MM.1S (cell line): ENCODE results near the gene CAPZA1.
A peak's percentile ranks its signal among the peaks of the same experiment; 100 is the strongest.

Experiments used
- DNase-seq: peaks from one replicate; pipeline ENCODE4 v3.0.0-alpha.2; 2015
- H2AFZ ChIP-seq: fragments of 300-600 bp; sonication (generic); 2 replicates; pipeline ENCODE4 v1.6.0; 2016; ENCODE audit warnings: antibody characterized with exemption, low read length
- H3F3A ChIP-seq: fragments of 300-600 bp; sonication (generic); 2 replicates; pipeline ENCODE4 v1.6.1; 2016; ENCODE audit warnings: mild to moderate bottlenecking, antibody characterized with exemption, low read length, moderate library complexity, mixed read lengths; ENCODE audit not compliant: insufficient read depth
- H3K27ac ChIP-seq: fragments of 300-600 bp; sonication (generic); 2 replicates; pipeline ENCODE4 v1.5.1; 2016; ENCODE audit warnings: mild to moderate bottlenecking, low read length
- H3K27me3 ChIP-seq: fragments of 300-600 bp; sonication (generic); replicated peaks from 2 replicates; pipeline ENCODE4 v1.6.0; 2016; ENCODE audit warnings: low read length; ENCODE audit not compliant: insufficient read depth
- H3K36me3 ChIP-seq: fragments of 300-600 bp; sonication (generic); replicated peaks from 2 replicates; pipeline ENCODE4 v1.6.1; 2016; ENCODE audit warnings: mild to moderate bottlenecking, low read length, mixed read lengths; ENCODE audit not compliant: insufficient read depth
- H3K4me1 ChIP-seq: fragments of 300-600 bp; sonication (generic); 2 replicates; pipeline ENCODE4 v1.6.1; 2016; ENCODE audit warnings: low read length, mixed read lengths
- H3K4me2 ChIP-seq: fragments of 300-600 bp; sonication (generic); 2 replicates; pipeline ENCODE4 v1.6.0; 2016; ENCODE audit warnings: low read depth, low read length
- H3K4me3 ChIP-seq: fragments of 300-600 bp; sonication (generic); 2 replicates; pipeline ENCODE4 v1.5.1; 2016; ENCODE audit warnings: low read length, mixed read lengths
- H3K79me2 ChIP-seq: fragments of 300-600 bp; sonication (generic); 2 replicates; pipeline ENCODE4 v1.6.1; 2016; ENCODE audit warnings: mixed run types, low read length, mixed read lengths
- H3K9ac ChIP-seq: fragments of 300-600 bp; sonication (generic); 2 replicates; pipeline ENCODE4 v1.6.1; 2016; ENCODE audit warnings: low read length, mixed read lengths
- H3K9me2 ChIP-seq: fragments of 300-600 bp; sonication (generic); replicated peaks from 2 replicates; pipeline ENCODE4 v1.6.1; 2016; ENCODE audit warnings: mild to moderate bottlenecking, low read length, mixed read lengths; ENCODE audit not compliant: insufficient read depth
- H3K9me3 ChIP-seq: fragments of 300-600 bp; sonication (generic); replicated peaks from 2 replicates; pipeline ENCODE4 v1.6.1; 2016; ENCODE audit warnings: mild to moderate bottlenecking, low read length, mixed read lengths; ENCODE audit not compliant: insufficient read depth
- H4K20me1 ChIP-seq: fragments of 300-600 bp; sonication (generic); 2 replicates; pipeline ENCODE4 v1.6.1; 2016; ENCODE audit warnings: mild to moderate bottlenecking, low read length, moderate library complexity, mixed read lengths; ENCODE audit not compliant: insufficient read depth
- EZH2 ChIP-seq: fragments of 300-600 bp; sonication (generic); optimal IDR thresholded peaks from 2 replicates; pipeline ENCODE3; 2017; ENCODE audit warnings: low read depth, mild to moderate bottlenecking, antibody characterized with exemption, low read length, mixed read lengths
- EZH2phosphoT487 ChIP-seq: fragments of 300-600 bp; sonication (generic); IDR thresholded peaks from 2 replicates; pipeline ENCODE4 v1.6.1; 2018; ENCODE audit warnings: antibody characterized with exemption, low read length
- TF ChIP-seq, protein P1 (sequence below): fragments of 300-600 bp; sonication (generic); IDR thresholded peaks from 2 replicates; pipeline ENCODE4 v1.5.1; 2016; ENCODE audit warnings: antibody characterized with exemption, low read length, mixed read lengths

CAPZA1 gene

GRCh38 chr1:112614460-112615065, 5.1 kb upstream of the CAPZA1 start:
- Histone ChIP-seq H3K4me1 (0 out of 2 replicates have a peak, but pooled peaks cover 3% of the 10 kb centered on the region), H3K9me2 (no peaks in the 10 kb centered on the region), H2AFZ (no peak overlapping the region), H3K36me3 (no peaks in the 10 kb centered on the region), H3K4me3 (no peak overlapping the region), H3K27ac (no peak overlapping the region), H3K79me2 (peaks cover 8% of the 10 kb centered on the region), H3K9me3 (no peaks in the 10 kb centered on the region), H3K9ac (no peak overlapping the region), H3K4me2 (no peak overlapping the region), H4K20me1 (no peaks in the 10 kb centered on the region), H3F3A (peaks cover 12% of the 10 kb centered on the region), H3K27me3 (no peaks in the 10 kb centered on the region)
- TF ChIP-seq, protein P1, sequence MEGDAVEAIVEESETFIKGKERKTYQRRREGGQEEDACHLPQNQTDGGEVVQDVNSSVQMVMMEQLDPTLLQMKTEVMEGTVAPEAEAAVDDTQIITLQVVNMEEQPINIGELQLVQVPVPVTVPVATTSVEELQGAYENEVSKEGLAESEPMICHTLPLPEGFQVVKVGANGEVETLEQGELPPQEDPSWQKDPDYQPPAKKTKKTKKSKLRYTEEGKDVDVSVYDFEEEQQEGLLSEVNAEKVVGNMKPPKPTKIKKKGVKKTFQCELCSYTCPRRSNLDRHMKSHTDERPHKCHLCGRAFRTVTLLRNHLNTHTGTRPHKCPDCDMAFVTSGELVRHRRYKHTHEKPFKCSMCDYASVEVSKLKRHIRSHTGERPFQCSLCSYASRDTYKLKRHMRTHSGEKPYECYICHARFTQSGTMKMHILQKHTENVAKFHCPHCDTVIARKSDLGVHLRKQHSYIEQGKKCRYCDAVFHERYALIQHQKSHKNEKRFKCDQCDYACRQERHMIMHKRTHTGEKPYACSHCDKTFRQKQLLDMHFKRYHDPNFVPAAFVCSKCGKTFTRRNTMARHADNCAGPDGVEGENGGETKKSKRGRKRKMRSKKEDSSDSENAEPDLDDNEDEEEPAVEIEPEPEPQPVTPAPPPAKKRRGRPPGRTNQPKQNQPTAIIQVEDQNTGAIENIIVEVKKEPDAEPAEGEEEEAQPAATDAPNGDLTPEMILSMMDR = peak; percentile 37; the same call in 1 of the 2 replicates
- no peak for TF ChIP-seq EZH2
- no peak for DNase-seq

- peak overlapping the region; percentile 80 for H2AFZ ChIP-seq
- H3K27ac ChIP-seq = peak overlapping the region; percentile 91
- TF ChIP-seq EZH2 (no peak), EZH2phosphoT487 (no peak)
- TF ChIP-seq, protein P1 = no peak
- peak overlapping the region; percentile 85 for H3K4me3 ChIP-seq
- H3K79me2 ChIP-seq = peaks cover 38% of the 10 kb centered on the region
- peaks cover 29% of the 10 kb centered on the region for H3F3A ChIP-seq
- peak overlapping the region; percentile 56 for H3K4me2 ChIP-seq
- H3K27me3 ChIP-seq = no peaks in the 10 kb centered on the region
- H3K9me2 ChIP-seq = no peaks in the 10 kb centered on the region
- peak overlapping the region; percentile 92 for H3K9ac ChIP-seq
- DNase-seq = peak; percentile 16
- no peaks in the 10 kb centered on the region for H4K20me1 ChIP-seq
- 0 out of 2 replicates have a peak, but pooled peaks cover 3% of the 10 kb centered on the region for H3K4me1 ChIP-seq
- no peaks in the 10 kb centered on the region for H3K36me3 ChIP-seq
- H3K9me3 ChIP-seq = no peaks in the 10 kb centered on the region
Measured at GRCh38 chr1:112618114-112618720, 1.4 kb upstream of the CAPZA1 start.

DNA sequence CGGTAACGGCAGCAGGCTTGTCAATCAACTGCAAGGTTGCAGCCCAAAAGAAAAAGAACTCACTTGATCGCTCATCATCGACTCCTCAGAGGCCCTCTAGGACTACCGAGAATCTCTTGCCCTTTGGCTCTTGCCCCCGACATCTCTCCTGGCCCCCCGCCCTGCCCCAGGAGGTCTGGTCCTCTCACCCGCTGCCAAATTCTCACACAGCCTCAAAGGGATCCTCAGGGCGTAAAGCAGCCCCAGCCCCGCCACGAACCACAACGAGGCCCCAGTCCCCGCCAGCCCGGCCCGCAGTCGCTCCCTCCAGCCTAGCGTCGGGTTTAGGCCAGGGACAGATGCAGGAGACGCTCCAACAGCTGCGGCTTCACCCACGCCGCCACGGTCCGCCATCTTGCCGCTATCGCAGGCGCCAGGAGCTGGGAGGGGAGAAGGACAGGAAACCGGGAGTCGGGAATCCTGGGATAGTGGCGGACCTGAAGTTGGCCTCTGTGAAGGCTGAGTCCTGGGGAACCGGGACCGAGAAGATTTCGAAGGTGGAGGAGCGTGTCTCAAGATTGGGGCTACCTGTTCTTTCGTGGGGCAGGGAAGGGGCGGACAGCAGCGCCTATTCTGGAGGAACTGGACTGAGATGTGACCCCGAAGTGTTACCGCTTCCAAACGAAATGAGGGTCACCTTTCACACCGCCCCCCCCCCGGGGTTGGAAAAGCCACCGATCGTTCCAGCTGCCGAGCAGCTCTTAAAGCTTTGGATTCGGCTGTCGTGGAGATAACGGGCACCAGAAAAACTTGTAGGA, 713 bp upstream of the CAPZA1 start, which contains the start of gene ST7L:
Gene ST7L (minus strand): TSS at position 421 of the 797 bp plus-strand sequence. CDS start 28 bp downstream, at position 393.
- H3K9ac ChIP-seq = peak within 1 kb of the TSS; percentile 92
- peak within 1 kb of the TSS; percentile 91 for H3K27ac ChIP-seq
- no peaks in the 10 kb centered on the region for H3K9me3 ChIP-seq
- TF ChIP-seq EZH2phosphoT487 (no peak), EZH2 (no peak)
- TF ChIP-seq, protein P1 = no peak
- no peaks in the 10 kb centered on the region for H3K9me2 ChIP-seq
- H4K20me1 ChIP-seq = no peaks in the 10 kb centered on the region
- H3K4me1 ChIP-seq = 0 out of 2 replicates have a peak, but pooled peaks cover 3% of the 10 kb centered on the region
- H3K79me2 ChIP-seq = peaks cover 42% of the 10 kb centered on the region
- H3K4me3 ChIP-seq = peak within 1 kb of the TSS; percentile 85
- H3K27me3 ChIP-seq = no peaks in the 10 kb centered on the region
- DNase-seq = peak; percentile 34
- peaks cover 29% of the 10 kb centered on the region for H3F3A ChIP-seq
- no peaks in the 10 kb centered on the region for H3K36me3 ChIP-seq
- peak within 1 kb of the TSS; percentile 80 for H2AFZ ChIP-seq
- H3K4me2 ChIP-seq = peak within 1 kb of the TSS; percentile 78
